NCI-H1105 treated with DMSO at 0.1 percent for 48 hours (cell line): ENCODE data around the gene RPL31.

ENCODE experiments used
- DNase-seq: peaks from one replicate; lab custom pipeline; 2025; lab: John Stamatoyannopoulos, UW

Gene RPL31

GRCh38 chr2:101001691-101002561 lies at the start of gene RPL31:
Gene RPL31, plus strand, starts transcription at chr2:101002289. Its CDS starts 413 bp downstream, at chr2:101002702.
- peak; percentile 91 for DNase-seq

DNA sequence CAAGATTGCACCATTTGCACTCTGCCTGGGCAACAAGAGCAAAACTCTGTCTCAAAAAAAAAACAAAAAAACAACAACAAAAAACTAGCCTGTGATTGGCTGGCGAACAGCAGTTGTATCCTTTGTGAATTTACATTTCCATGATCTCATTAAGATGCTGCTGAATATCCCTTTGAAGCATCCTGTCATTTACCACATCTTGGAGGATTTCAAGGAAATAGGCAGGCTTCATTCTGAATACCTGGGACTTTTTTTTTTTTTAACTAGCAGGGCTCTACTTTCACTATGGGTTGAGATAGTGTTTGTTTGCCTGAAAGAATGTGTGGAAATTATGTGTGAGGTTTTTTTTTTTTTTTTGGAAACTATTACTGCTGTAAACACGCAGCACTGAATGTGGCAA lies 49.6 kb upstream of the RPL31 start:
- DNase-seq = no peak

- no peak for DNase-seq
Measured at GRCh38 chr2:100953406-100954043, 48.6 kb upstream of the RPL31 start.

GRCh38 chr2:100954044-100954420 lies 48.1 kb upstream of the RPL31 start:
- DNase-seq = no peak

DNA sequence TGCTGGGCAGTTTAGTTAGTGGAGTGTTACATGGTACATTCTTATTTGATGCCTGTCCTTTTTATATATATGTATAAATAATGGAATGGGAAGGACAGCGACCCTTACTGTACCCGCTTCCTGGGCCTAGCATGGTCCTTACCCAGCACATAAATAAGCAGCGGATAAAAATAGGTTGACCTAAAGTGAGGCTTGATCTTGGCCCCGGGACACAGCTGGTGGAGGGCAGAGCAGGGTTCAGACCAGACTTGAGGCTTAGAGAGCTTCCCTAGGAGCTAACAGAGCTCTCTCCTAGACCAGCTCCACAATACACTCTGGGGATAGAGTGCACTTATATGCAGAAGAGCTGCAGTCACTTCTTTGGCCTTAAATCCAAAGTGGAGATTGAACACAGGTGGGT lies 46.9 kb upstream of the RPL31 start:
- no peak for DNase-seq

- DNase-seq = no peak
Measured at GRCh38 chr2:100956081-100956480, 46.0 kb upstream of the RPL31 start.

DNA sequence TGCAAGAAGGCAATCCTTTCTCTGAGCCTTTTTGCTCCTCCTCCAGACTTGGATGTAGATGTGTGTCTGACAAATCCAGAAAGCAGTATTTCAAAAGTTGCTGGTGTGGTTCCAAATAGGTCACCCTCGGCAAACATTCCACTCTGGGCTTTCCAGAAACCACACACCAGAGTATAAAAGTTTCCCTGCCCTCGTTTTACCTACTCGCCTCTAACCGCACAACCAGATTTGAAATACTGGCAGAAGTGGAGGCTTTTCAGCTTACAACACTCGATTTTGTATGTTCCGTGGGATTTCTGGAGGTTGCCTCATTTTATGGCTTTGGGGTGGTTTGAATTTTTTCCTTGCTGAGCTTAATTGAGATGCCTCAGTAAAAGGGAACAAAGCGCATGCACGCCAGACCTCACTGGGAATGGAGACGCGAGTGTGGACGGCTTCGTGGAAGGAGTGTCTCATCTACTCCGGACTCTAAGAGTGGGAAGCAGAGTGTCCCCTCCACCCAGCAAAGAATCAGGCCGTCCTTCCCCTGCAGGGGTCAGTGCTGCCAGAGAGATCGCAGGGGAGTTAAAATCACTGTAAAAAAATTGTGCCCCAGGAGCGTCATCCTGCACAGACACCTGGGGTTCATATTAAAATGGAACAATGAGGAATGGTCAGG lies 44.0 kb upstream of the RPL31 start:
- no peak for DNase-seq

DNA sequence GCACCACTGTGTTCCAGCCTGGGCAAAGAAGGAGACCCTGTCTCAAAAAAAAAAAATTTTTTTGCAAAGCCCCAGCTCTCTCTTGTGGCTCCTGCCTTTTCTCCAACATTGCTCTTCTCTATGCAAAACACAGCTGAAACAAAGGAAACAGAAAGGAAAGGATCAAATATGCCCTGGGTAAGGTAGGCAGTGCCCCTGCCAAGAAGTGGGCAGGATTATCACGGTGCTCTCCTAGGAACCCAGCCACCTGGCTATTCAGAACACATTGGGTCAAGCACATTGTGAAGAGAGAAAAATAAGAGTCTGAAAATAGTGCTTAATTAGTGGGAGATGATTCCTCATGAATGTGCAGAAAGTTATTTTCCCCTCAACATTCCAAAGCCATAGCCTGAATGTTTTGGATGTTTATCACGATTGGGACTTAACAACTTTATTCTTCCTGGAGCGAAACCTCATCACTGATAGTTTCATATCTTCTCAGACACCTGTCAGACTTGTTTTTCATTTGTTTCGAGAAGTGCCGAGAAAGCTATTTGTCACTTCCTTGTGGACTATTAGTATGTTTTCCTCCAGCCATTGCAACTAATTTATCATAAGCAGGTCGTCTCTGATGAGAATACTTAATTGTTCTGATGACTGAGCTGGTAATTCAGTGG lies 42.7 kb upstream of the RPL31 start:
- DNase-seq = no peak

DNA sequence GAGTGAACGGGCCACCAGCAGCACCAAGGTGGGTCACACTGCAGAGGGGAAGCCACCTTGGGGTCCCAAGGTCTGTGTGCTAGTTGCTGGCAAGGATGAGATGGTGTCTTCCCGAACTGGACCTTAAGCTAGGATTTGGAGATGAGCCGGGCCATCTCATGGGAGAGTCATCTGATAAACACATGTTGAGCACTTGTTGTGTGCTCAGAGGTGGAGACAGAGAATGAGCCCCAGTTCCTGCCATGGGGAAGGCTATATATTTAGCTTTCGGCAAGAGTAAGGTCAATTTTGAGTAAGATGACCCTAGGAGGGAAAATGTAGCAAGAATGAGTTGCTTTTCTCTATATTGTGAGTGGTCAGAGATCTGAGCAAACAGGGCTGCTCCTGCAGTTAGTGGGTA lies 41.4 kb upstream of the RPL31 start:
- no peak for DNase-seq

GRCh38 chr2:100962366-100963025 lies 39.6 kb upstream of the RPL31 start:
- no peak for DNase-seq

- no peak for DNase-seq
Measured at GRCh38 chr2:100963026-100963375, 39.1 kb upstream of the RPL31 start.

GRCh38 chr2:100964222-100964621 lies 37.9 kb upstream of the RPL31 start:
- DNase-seq = no peak

DNA sequence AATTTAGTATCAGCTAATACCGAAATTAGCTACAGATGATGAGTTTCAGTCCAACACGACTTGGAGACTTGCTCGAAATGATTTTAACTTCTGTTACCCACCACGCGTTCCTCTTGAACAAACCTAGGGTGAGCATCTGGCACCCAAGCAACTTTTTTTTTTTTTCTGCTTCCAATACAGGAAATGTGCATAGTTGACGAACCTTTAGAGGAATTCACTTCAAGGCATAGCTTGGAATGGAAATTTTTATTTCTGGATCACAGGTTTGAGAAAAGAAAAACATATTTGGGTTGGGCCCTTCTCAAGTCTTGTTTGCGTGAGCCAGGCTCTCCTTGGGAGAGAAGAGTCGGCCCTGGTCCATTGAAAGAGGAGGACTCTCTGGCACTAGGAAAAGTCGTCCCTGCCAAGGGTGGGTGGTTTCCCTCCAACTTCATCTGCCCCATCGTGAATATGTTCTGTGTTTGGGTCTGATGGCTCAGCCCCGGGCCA lies 37.4 kb upstream of the RPL31 start:
- DNase-seq = no peak

- no peak for DNase-seq
Measured at GRCh38 chr2:100965596-100965995, 36.5 kb upstream of the RPL31 start.

DNA sequence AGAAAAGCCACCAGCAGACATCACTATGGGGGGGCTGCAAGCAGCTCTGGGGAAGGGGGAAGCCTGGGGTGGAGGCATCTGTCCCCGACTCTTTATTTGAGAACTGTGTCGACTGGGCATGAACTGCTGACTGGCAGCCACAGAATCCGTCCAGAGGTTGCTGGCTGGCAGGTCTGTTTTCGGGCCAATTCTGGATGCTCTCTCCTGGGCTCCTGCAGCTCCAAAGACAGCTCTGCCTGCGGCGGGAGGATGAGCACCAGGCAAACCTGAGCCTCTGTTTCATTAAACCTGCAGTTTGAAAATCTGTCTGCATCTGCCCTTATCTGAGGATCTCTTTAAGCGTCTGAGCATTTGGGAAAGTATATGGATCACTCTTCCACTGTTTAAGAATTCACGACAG lies 34.4 kb upstream of the RPL31 start:
- DNase-seq = no peak

DNA sequence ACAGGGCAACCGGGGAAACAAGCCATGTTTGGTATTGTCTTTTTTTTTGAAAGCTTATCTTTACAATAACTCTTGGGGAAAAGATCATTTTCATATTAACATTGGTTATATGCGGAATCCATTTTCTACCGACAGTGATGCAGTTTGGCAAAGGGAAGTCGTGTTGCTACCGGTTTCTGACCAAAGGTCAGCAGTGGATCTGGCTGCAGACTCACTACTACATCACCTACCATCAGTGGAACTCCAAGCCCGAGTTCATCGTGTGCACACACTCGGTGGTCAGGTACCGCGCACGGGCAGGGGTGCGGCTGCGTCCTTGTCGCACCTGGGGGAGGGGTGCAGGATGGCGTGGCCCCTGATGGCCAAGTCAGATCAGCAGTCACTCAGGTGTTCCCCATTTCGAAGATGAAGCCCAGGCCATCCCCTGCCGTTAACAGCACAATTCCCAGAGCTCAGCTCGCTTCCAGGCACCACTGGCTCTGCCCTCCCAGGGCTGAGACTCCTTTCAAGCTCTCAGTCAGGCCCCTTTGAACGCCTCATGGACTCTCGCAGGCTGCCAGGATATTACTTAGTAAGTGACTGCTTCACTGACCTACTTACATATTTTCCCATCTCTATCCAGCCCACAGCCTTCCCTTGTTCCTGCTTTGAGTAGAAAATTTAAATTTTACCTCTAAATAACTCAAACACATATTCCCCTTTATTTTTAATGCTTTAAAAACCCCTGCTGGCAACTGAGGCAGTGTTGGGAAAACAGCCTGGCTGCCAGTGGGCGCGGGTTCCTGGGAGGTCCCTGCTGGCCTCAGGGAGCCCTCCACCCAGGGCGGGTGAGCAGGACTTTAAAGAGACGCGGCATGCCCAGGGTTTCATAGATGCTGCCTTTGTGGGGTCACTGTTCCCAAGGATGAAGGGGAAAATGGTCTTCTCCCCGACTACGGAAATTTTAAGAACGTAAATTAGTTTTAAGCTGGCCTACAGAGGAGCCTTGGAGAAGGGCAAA lies 33.6 kb upstream of the RPL31 start:
- DNase-seq = no peak

- DNase-seq = no peak
Measured at GRCh38 chr2:100969998-100970397, 32.1 kb upstream of the RPL31 start.

- no peak for DNase-seq
Measured at GRCh38 chr2:100971221-100971620, 30.9 kb upstream of the RPL31 start.

- DNase-seq = no peak
Measured at GRCh38 chr2:100972452-100972851, 29.6 kb upstream of the RPL31 start.

- no peak for DNase-seq
Measured at GRCh38 chr2:100974712-100975520, 27.2 kb upstream of the RPL31 start.
